Suppressor macrophage treated with lipopolysaccharide for 1 hour (primary cell): ENCODE data around the gene SLC25A18.
"Not testable (repeated sequence)": the region's sequence is repeated elsewhere in the genome, so short reads cannot be mapped to it uniquely, and the experiment has no call there.

Source experiments
- DNase-seq, 3 donors: peaks; one replicate each; pipeline ENCODE4 v3.0.0-alpha.2; 2020 to 2022

Gene SLC25A18, protein sequence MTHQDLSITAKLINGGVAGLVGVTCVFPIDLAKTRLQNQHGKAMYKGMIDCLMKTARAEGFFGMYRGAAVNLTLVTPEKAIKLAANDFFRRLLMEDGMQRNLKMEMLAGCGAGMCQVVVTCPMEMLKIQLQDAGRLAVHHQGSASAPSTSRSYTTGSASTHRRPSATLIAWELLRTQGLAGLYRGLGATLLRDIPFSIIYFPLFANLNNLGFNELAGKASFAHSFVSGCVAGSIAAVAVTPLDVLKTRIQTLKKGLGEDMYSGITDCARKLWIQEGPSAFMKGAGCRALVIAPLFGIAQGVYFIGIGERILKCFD

DNA sequence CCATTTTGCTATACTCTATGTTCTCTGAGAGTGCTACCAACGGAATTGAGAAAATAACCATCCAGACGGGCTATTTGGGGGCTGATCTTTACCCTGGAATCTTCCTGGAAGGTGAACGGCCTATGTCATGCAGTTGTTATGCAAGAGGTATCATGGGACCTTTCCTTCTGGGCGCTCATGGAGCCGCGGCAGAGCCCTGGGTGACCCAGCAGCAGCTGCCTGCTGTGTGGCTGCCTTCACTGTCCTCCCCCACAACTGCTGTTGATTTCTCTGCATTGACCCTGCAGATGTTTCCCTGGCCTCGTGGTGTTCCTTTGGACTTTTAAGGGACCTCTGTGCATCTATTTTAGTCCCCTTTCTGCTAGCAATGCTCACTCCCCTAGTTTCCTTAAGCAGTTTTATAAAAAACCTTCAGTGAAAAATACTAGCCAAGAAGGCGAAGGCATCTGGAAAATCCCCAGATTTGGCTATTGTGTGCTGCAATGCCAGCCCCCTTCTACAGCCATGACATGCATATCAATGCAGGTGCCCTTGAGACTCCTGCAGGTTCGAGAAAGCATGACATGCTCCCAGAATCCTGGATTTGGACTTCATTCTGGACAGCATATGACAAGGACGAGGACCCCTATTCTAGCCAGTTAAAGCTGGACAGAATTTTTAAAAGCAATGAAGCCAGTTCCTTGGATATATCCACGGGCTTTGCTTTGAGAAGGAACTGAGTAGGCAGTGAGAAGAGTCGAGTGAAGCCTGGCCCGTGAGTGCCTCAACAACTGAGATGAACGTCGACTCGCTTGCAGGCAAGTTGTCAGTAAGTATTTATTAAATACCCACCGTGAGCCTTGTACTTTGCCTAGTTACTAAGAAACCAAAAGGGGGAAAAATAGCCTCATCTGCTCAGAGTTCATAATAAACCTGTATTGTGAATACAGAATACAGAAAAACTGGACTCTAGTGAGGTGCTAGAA is at the start of gene SLC25A18:
Gene SLC25A18, plus strand, starts transcription at position 593 of the 965 bp plus-strand sequence. CDS start 16,447 bp downstream, outside the sequence.
- peak in 2 of 3 donors; percentile 23 to 51 for DNase-seq

DNA sequence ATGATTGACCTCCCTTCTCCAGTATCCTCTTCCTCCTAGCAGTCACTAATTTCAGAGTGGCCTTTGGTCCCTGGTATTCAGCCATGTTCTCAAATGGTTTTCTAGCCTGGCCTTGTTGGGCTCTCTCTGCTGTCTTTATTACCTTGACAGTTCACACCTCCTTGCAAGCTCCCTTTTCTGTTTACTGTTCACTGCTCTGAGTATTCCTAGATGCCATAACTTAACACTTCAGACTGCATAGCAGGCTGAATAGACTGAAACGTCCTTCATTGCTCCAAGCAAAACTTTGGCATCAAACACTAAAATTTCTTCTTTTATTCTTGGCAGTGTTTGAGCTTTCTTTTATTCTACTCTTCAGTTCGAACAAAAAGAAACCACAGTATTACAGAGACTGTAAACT is 49.7 kb upstream of the SLC25A18 start:
- DNase-seq = no peak

DNA sequence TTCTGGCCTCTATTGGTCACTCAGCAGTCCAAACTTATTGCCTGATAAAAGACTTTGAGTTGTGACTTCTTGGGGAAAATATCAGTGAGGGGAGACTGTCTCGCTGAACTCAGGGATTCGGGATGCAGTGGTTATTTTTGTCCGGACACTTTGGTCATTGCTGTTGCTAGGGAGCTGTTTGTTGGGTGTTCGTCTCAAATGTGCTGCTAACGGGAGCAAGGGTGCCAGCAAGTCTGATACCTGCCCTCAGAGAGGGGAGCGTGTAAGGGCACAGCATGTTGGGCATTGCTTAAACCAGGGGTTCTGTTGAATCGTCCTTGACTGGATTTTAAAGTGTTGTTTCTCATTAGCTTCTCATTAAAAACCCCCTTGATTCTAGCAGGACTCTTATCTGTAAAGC is 49.2 kb upstream of the SLC25A18 start:
- no peak for DNase-seq

DNA sequence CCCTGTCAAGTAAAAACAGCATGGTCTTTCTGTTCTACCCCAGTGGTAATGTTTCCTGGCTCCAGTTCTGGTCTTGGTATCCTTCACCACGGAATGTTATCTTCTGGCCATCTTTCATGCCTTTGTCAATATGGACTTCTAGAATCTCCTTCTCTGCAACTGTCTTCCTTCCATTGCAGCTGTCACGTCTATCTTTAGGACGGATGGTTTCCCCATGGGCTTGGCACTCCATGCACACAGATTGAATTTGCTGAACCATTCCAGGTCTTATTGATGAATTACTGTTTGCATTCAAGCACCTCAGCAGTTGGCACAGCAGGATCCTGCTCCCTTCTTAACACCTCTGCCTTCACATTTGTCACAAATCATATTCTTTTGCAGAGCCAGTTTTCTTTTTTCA is 44.9 kb upstream of the SLC25A18 start:
- DNase-seq = no peak

DNA sequence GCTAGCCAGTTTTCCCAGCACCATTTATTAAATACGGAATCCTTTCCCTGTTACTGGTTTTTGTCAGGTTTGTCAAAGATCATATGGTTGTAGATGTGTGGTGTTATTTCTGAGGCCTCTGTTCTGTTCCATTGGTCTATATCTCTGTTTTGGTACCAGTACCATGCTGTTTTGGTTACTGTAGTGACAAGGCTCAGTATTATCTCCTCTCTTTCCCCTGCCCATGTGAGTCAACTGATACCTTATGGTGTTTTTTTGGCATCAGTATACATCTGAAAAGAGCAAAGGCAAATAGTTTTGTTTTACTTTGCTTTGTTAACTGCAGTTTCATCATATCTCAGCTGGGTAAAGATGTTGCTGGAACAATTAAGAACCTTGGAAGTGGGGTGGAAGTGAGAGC is 41.3 kb upstream of the SLC25A18 start:
- DNase-seq = not testable (repeated sequence)

DNA sequence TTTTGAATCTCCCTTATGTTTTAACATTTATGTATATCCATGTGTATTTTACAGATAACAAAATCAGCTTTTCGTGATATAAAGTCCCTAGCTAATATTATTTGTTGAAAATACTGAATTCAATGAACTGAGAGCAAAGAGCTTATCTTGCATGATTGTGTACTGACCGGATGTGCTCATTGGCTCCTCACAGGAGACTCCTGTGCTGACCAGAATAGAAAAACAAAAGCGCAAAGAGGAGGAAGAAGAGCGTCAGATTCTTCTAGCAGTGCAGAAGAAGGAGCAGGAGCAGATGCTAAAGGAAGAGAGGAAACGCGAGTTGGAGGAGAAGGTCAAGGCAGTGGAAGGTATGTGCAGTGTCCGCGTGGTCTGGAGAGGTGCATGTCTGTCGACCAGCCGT is 39.4 kb upstream of the SLC25A18 start:
- DNase-seq = no peak

DNA sequence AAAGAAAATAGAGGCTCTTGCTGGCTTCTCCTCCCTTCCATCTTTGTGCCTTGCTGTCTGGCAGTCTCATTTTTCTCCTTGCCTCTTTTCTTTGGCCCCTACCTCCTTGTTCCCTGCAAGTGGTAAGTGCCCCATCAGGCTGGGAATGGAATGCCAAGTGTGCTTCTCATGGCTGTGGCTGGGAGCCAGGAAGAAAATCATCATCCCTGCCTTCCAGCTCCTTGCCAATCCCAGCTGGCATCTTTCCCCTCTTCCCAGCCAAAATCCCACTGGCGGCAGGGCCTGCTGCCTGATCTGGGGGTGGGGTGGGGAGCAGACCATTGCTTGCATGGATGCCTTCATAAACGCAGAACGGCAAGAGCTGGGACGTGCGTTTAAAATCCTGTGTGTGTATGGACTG is 27.0 kb upstream of the SLC25A18 start:
- DNase-seq = no peak

DNA sequence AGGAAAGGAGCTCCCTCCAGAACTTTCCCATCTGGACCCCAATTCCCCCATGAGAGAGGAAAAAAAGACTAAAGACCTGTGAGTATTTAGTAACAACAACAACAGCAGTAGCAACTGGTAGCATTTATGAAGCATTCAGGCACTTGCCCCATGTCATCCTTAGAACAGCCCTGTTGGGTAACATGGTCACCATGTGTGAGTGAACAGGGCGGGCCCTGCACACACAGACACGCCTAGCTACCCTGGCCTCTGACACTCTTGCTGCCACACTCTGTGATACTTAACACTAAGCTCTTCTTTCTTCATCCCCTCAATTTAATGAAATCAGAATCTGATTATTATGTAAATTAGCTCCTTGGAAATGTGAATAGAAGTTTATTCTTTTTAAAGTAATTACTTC is 26.1 kb upstream of the SLC25A18 start:
- no peak for DNase-seq

DNA sequence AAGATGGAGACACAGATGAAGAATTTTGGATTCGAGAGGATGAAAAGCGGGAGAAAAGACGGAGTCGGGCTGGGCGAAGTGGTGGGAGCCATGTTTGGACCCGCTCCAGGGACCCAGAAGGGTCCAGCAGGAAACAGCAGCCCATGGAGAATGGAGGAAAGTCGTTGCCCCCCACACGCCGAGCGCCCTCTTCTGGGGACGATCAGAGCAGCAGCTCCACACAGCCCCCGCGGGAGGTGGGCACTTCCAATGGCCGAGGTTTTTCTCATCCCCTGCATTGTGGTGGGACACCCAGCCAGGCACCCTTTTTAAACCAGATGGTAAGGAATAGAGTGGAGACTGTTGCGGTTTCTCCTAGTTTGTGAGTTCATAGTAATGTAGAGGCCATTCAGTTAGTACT is 22.8 kb upstream of the SLC25A18 start:
- DNase-seq = no peak

DNA sequence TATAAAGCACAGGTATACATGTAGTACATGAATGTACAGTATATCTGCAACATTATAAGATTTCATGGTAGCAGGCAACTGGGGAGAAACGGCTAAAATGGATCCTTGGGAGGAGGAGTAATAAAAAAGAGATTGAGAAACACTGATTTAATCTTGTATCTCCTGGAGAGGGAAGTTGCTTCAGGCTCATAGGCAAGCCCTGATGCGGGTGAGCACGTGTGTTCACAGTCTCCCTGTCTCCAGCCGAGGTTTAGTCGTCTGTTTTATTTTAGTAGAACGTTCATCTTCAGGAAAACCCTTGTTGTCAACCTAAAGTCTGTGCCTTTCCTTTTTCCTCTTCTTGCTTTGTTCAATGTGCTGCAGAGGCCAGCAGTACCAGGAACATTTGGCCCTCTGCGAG is 21.8 kb upstream of the SLC25A18 start:
- no peak for DNase-seq

DNA sequence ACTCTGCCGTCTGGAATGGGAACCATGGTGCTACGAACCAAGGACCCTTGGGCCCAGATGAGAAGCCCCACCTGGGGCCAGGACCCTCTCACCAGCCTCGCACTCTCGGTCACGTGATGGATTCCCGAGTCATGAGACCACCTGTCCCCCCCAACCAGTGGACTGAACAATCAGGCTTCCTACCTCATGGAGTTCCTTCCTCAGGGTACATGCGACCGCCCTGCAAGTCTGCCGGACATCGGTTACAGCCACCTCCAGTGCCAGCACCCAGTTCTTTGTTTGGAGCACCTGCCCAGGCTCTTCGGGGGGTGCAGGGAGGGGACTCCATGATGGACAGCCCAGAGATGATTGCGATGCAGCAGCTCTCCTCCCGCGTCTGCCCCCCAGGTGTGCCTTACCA is 20.8 kb upstream of the SLC25A18 start:
- DNase-seq = no peak

DNA sequence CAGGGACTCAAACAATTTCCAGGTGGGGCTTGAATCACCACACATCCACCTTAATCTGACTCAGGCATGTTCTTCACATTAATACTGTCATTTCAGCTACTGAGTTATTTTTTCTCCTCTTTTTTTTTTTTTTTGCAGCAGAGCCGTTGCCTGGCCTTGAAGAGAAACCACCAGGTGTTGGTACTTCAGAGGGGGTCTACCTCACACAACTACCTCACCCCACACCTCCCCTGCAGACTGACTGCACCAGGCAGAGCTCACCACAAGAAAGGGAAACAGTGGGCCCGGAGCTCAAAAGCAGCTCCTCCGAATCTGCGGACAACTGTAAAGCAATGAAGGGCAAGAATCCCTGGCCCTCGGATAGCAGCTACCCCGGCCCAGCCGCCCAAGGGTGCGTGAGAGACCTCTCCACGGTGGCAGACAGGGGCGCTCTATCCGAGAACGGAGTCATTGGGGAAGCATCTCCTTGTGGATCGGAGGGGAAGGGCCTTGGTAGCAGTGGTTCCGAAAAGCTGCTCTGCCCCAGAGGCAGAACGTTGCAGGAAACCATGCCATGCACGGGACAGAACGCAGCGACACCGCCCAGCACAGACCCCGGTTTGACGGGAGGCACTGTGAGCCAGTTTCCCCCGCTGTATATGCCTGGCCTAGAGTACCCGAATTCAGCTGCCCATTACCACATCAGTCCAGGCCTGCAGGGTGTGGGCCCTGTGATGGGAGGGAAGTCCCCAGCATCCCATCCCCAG is 15.1 kb upstream of the SLC25A18 start:
- DNase-seq = no peak

DNA sequence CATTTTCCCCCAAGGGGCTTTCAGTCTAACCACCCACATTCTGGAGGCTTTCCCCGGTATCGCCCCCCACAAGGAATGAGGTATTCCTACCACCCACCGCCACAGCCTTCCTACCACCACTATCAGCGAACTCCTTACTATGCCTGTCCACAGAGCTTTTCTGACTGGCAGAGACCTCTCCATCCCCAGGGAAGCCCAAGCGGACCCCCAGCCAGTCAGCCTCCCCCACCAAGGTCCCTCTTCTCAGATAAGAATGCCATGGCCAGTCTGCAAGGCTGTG is 14.6 kb upstream of the SLC25A18 start:
- DNase-seq = no peak

DNA sequence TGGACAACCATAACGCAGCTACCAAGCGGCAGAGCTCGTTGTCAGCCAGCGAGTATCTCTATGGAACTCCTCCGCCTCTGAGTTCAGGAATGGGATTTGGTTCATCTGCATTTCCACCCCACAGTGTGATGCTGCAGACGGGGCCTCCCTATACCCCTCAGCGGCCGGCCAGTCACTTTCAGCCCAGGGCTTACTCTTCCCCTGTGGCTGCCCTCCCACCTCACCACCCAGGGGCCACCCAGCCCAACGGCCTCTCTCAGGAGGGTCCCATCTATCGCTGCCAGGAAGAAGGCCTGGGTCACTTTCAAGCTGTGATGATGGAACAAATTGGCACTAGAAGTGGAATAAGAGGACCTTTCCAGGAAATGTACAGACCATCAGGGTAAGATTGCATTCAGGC is 14.1 kb upstream of the SLC25A18 start:
- no peak for DNase-seq

DNA sequence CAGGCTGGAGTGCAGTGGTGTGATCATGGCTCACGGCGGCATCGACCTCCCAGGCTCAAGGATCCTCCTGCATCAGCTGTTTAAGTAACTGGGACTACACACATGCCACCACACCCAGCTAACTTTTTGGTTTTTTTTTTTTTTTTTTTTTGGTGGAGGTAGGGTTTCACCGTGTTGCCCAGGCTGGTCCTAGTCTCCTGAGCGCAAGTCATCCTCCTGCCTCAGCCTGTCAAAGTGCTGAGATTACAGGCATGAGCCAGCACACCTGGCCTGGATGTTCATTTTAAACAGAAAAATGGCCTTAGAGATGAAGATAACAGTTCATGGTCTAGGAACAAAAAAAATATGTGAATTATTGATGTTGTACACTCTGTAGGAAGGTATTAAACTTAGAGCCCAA is 13.6 kb upstream of the SLC25A18 start:
- no peak for DNase-seq

DNA sequence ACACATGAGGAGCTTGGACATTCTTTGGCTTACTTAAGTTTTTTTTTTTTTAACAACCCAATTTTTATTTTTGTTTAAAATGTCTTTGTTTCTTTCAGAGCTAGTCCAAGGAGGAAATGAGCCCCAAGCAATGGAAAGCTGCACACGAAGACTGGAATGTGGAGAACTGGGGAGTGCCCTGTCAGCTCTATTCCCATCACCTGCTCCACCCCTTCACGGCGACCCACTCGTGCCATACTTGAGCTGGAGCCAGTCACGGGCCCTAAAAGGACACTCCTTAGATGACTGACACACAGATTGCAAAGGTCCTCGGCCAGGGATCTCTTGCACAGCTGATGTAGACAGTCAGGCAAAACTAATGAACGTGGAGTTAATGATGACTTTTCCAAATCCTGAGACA is 10.6 kb upstream of the SLC25A18 start:
- DNase-seq = no peak

DNA sequence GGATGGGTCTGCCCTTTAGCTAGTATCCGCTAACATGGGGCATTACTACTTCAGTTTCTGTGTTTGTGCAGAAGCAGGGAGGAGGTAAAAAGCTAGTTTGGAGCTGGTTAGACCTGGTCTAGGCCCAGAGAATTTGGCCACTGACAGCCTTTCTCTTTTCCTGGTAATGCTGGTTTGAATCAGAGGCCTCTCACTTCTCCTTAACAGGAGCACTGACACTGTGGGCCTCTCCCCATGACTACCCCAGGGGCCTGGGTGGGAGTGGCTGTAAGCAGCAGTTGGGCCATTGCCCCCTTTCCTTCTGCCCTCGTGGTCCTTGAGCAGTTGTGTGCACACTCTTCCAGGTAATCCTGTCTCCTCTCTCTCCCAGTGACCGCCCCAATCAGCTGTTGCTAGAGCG is 8.5 kb upstream of the SLC25A18 start:
- no peak for DNase-seq

DNA sequence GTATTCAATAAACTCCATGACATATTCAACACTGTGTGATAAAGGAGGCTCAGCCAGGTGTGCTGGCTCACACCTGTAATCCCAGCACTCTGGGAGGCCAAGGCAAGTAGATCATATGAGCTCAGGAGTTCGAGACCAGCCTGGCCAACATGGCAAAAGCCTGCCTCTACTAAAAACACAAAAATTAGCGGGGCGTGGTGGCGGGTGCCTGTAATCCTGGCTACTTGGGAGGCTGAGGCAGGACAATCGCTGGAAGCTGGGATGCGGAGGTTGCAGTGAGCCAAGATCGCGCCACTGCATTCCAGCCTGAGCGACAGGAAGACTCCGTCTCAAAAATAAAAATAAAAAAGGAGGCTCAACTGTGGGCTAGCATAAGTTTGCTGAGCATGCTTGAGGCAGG is 4.1 kb upstream of the SLC25A18 start:
- no peak for DNase-seq

DNA sequence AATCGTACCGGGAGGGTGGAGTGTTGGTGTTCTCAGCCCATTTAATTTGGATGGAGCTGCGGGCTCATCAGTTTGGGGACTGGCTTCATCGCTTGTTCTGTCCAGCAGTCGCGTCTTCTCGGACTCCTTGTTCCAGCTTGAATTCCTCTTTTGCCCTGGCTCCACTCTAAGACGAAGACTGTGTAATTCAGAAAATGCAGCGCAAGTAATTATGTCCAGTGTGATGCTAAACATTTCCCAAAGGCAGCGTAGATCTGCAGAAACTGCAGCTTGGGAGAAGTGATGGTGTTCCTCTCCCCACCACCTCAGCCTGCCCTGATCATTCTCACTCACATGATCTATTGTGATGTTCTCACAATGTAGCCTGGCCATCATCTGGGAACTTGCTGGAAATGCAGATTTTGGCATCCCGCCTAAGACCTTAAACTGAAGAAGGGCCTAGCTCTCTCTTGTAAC is 666 bp downstream of the SLC25A18 start:
- DNase-seq = no peak

DNA sequence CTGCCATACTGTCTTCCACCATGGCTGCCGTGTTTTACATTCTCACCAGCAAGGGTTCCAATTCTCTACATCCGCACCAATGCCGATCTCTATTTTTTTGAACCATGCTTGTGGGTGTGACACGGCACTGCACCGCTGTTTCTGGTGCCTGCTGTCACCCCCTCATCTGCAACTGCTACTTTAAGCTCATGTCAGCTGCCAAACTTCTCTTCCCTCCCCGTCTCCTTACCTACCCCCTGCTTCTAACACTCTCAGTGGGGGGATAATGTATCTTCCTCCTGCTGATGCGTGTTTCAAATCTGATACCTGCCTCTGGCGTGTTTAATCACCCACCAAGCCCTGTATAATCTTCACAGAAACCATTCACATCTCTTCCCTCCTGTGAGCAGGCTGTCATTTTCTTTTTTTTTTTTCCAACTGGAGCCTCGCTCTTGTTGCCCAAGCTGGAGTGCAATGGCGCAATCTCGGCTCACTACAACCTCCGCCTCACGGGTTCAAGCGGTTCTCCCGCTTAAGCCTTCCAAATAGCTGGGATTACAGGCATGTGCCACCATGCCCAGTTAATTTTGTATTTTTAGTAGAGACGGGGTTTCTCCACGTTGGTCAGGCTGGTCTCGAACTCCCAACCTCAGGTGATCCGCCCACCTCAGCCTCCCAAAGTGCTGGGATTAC is 2.9 kb downstream of the SLC25A18 start:
- DNase-seq = not testable (repeated sequence)

DNA sequence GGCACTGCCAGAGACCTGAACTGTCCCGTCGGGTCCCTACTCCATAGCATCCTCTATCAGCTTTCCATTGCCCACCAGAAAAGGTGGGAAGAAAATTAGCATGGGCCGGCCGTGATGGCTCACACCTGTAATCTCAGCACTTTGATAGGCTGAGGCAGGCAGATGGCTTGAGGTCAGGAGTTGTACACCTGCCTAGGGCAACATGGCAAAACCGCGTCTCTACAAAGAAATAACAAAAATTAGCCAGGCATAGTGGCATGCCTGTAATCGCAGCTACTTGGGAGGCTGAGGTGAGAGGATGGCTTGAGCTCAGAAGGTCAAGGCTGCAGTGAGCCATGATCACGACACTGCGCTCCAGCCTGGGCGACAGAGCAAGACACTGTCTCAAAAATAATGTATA is 3.5 kb downstream of the SLC25A18 start:
- no peak for DNase-seq

DNA sequence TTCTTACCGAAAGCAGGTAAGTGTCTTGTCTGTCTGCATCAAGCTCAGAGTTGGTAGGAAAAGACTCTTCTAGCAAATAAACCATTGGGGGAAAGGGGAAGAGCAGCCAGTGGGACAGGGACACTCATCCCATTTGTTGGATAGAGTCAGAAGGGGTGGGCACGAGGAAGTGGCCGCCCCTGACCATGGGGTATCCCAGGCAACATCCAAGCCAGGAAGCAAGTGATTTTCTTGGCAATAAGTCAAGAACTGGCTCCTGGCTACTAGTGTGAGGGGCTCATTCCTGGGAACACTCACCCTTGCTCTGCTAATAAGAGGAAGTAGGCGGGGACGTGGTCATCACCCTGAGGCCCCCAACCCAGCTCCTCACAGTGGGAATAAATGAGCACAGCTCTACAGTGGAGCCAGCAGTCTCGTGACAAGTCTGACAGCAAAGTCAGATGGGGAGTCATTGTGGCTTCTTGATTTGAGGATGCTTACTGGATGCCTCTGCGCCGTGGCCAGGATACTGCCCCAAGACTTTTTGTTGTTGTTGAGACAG is 6.7 kb downstream of the SLC25A18 start:
- DNase-seq = no peak
